GM19455 (cell line): Measurements from ENCODE around the gene GADD45B.
A peak's percentile ranks its signal among the peaks of the same experiment; 100 is the strongest.
"Not testable (repeated sequence)": the region's sequence is repeated elsewhere in the genome, so short reads cannot be mapped to it uniquely, and the experiment has no call there.

Experiments used
- ATAC-seq: cut with Tn5 transposase; IDR thresholded peaks from one replicate; pipeline ENCODE4 v1.9.1; 2021; ENCODE audit not compliant: unreplicated experiment

GADD45B gene

DNA sequence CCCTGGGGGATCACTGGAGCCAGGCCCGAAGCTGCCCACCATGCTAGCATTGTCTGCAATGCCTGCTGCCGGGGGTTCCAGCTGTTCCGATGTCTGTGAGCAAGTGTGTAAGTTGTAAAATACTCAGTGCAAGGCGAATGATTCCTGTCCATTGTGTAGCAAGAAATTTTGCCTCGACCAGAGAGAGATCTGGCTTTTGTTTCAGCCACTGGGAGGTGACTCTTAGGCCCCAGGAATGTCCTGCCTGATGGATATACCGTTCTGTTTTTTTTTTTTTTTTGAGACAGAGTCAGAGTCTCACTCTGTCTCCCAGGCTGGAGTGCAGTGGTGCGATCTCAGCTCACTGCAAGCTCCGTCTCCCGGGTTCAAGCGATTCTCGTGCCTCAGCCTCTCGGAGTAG, 7.3 kb upstream of the GADD45B start:
- ATAC-seq, result no peak

DNA sequence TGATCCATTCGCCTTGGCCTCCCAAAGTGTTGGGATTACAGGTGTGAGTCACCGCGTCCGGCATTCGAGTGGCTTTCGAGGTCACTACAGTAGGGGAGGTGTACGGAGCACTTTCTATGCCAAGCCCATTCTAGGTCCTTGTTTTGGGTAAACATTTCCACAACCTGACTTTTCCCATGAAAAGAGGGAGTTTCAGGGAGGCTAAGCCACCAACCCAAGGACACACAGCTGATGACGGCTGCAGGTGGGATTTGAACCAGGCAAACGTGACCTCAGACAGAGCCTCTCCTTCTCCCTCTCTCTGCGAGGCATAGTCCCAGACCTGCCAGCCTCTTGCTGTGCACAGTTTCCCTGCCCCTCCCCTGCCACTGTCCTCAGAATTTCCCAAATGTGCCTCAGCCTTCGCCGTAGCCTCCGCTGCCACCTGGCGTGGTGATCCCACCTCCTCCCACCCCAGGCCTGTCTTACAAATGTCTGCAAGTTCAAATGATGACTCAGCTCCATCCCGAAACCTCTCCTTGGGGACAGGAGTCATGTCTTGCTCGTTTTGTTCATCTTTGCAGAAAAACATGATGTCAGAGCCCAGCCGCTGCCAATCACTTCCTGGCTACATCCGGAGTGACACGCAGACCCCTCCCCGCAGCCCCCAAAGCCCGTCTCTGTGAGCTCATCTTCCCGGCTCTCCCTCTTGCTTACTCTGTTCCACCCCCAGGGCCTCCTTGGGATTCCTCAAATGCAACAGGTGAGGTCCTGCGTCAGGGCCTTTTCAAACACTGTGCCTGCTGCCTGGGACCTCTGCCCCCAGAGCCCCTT, 6.6 kb upstream of the GADD45B start:
- no peak for ATAC-seq

DNA sequence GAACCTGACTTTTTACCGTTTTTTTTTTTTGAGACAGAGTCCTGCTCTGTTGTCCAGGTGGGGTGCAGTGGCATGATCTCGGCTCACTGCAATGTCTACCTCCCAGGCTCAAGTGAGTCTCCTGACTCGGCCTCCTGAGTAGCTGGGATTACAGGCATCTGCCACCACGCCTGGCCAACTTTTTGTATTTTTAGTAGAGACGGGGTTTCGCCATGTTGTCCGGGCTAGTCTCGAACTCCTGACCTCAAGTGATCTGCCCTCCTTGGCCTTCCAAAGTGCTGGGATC, 6.1 kb upstream of the GADD45B start:
- not testable (repeated sequence) for ATAC-seq

DNA sequence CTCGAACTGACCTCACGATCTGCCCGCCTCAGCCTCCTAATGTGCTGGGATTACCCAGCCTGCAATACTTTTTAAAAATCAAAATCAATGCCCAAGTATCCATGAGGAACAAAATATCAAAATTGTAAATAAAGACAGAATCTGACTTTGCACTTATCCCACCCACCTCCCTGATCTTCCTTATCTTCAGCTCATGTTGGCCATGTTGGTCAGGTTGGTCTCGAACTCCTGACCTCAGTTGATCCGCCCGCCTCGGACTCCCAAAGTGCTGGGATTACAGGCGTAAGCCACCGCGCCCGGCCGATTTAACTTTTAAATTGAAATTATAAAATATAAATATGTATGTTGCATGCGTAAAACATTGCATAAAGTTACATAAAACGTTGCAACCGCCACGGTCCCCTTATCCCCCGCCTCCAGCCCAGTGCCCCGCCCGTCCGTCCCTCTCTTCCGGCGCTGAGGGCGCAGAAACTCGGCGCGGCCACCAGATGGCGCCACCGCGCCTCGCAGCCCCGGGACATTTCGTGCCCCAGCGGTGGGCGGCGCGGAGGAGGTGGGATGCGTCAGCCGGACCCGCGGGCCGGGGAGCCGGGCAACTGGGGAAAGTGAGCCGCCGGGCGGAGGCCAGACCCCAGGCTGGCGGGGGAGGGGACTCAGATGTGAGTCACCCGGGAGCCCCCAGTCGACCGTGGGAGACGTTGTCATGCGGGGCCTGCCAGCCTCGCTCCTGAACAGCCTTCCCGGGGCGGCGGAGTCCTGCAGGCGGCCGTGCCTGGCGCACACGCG, 1.5 kb upstream of the GADD45B start:
- ATAC-seq, result no peak

DNA sequence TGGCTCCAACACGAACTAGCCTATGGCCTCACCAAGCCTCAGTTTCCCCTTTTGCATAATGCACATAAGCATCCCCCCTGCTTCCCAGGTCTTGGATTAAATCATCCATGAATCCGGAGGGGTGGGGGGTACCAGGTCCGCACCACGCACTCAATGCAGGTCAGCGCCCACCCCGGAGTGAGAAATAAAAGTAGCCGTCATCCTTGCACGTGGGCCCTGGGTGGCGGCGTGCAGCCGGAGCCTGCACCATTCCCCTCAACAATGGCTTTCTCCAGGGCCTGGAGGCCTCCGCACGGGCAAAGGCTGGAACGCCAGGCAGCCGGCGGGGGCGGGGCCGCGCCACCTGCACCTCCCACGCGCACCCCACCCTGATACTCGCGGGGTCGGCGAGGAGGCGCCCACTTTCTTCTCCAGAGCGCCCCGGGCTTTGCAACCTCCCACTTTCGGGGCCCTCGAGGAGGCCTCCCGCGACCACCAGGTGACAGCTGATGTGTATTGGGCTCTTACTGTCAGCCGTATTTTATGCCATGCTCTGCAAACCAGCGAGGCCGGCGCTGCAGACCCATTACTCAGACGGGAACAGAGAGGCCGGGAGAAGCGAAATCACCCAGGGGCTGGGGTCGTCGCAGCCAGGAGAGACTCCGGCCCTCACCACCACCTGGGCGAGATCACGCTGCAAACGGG, 767 bp upstream of the GADD45B start:
- ATAC-seq, result peak; percentile 6

DNA sequence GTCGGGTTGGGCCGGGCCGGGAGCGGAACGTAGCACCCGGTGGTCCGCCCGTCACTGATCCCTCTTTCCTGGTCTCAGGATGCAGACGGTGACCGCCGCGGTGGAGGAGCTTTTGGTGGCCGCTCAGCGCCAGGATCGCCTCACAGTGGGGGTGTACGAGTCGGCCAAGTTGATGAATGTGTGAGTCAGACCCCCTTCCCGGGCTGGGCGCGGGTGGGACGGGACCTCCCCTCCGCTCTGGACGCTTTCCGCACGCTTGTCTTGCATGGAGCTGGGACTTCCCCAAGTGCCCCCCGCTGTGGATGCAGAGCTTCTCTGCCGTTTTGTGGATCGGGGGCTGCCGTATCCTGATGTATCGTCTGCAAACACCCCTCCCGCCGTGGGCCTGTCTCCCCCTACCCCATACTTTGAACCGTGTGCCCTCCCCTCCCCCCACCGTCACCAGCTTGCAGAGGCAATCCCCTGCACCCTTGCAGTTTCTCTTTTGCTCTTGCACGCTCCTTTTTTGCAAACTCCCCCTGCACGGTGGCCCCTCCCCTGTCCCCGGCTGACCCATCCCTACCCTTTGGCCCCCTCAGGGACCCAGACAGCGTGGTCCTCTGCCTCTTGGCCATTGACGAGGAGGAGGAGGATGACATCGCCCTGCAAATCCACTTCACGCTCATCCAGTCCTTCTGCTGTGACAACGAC, 669 bp downstream of the GADD45B start:
- peak; percentile 1 for ATAC-seq

GRCh38 chr19:2477141-2477710, 1.3 kb downstream of the GADD45B start:
- no peak for ATAC-seq

- ATAC-seq, result no peak
These were observed 1.8 kb downstream of the GADD45B start for GRCh38 chr19:2477732-2478191.

DNA sequence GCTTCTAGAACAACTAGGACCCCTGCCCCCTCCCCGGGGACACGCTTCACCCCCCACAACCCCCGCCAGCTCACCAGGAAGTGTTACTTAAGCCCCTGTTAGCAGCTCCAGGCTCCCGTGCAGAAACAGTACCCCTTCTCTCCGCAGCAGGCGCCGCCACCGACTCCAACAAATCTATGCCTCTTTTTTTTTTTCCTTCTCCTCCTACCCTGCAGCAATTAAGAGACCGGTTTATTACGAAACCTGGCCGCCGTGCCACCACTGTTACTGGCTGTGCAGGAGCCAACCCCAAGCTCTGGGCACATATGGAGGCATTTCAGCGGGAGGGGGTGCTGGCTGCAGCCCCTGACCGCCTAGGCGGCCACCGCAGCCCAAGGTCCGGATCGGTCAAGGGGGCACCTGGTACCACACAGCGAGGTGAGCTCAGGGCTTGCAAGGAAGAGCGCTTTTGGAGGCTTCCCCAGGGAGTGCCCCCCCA, 2.4 kb downstream of the GADD45B start:
- ATAC-seq, result no peak

GRCh38 chr19:2478756-2479555, 3.0 kb downstream of the GADD45B start:
- no peak for ATAC-seq

GRCh38 chr19:2479556-2480194, 3.7 kb downstream of the GADD45B start:
- ATAC-seq, result no peak

- ATAC-seq, result no peak
These were observed 5.5 kb downstream of the GADD45B start for GRCh38 chr19:2481466-2481865.

DNA sequence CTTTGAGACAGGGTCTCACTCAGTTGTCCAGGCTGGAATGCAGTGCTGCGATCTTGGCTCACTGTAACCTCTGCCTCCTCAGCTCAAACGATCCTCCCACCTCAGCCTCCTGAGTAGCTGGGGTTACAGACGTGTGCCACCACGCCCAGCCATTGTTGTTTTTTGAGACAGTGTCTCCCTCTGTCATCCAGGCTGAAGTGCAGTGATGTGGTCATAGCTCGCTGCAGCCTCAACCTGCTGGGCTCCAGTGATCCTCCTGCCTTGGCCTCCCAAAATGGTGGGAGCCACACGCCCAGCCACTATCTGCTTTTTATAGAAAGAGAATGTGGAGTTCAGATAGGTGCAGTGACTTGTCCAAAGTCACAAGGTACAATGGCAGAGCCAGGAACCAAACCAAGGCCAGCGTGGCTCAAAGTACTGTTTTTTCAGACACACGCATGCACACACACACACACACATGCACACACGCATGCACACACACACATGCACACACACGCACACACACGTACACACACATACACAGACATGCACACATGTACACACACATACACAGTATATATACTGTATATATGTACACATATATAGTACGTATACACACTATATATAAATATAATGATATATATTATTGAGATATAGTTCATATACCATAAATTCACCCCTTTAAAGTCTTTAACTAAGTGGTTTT, 6.6 kb downstream of the GADD45B start:
- ATAC-seq, result no peak

DNA sequence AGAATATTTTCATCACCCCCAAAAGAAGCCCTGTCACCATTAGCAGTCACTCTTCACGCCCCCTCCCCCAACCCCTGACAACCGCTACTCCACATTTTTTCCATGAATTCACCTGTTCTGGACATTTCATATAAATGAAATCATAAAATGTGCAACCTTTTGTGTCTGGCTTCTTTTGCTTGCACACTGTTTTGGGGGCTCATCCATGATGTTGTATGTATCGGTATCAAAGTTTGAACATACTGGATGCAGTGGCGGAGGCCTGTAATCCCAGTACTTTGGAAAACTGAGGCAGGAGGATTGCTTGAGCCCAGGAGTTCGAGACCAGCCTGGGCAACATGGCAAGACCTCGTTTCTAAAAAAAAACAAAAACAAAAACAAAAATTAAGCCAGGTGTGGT, 7.2 kb downstream of the GADD45B start:
- no peak for ATAC-seq

DNA sequence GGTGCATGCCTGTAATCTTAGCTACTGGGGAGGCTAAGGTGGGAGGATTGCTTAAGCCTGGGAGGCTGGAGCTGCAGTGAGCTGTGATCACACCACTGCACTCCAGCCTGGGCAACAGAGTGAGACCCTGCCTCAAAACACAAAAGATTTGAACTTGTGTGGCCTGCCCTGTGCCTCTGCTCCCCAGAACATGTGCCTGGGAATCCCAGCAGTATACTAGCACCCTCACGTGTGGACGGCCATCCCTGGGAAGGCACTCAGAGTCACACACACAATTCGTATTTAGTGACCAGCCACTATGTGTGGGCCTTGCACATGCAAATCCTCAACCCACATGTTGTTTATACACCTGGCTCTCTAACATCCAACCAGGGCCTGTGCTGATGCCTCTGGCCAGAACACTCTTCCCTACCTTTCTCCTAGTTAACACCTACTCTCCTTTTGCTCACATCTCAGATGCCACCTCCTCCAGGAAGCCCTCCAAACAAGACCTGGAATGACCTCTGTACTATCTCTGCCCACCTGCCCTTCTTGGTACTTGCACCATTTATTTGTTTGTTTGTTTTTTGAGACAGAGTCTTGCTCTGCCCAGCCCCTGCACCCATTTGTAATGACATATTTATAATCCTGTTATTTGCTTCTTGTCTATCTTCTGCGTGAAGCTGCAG, 7.7 kb downstream of the GADD45B start:
- ATAC-seq, result no peak

DNA sequence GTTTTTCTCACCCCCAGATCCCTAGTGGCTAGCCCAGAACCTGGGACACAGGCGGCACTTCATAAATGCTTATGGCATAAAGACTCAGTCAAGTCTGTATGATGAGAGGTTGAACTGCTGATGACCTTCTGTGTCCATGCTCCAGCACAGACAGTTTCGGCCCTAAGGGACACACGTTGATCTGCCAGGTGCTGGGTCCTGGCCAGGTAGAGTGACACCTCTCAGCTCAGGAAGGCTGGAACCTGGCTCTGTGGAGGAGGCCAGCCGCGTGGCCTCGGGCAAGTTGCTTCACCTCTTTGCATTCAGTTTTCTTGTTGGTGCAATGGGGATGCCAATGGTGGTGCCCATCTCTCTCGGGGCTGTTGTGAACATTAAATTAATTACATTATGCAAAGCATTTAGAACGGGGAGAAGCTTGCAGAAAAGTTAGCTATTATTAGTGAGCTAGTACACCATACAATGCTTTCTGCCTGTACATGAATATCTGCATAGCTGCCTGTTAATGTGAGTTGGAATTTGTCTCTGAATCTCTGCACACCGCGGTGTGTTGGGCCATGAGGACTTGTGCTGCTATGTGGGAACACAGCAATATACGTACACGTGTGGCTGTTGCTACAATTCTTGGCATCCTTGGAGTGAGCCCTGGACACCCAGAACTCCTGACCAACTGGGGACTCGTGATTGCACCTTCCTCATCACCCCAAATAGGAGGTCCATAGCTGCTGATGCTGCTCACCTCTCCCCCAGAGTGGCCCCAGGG, 8.4 kb downstream of the GADD45B start:
- no peak for ATAC-seq

DNA sequence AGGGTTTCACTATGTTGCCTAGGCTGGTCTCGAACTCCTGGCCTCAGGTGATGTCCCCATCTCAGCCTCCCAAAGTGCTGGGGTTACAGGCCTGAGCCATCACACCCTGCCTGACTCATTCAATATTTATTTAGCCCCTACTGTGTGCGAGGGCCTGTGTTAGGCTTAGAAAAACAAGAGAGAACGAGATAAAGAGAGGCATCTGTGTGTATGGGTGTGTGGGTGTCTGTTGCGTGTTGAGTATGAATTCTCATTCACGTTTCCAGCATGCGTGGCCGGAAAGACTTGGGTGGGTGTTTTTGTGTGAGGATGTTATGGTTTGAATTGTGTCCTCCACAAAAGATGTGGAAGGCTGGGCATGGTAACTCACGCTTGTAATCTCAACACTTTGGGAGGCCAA, 9.5 kb downstream of the GADD45B start:
- no peak for ATAC-seq

DNA sequence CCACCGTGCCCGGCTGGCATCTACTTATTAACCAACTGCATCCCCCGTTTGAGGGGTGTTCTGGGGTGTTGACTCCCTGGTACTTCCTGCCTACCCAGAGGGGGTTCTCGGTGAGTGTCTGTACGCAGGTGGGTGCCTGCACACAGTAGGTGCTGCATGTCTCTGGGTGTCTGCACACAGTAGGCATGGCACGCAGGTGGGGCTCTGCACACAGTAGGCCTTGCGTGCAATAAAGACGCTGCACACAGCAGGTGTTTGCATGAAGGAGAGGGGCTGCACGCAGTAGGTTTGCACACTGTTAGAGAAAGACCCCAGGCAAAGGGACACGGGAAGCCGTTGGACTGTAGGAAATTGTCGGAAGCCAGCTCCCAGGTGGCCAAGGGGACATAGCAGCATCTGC, 11.2 kb downstream of the GADD45B start:
- no peak for ATAC-seq
